ENCODE measurements around the gene ADAM22.

The ADAM22 gene

DNA sequence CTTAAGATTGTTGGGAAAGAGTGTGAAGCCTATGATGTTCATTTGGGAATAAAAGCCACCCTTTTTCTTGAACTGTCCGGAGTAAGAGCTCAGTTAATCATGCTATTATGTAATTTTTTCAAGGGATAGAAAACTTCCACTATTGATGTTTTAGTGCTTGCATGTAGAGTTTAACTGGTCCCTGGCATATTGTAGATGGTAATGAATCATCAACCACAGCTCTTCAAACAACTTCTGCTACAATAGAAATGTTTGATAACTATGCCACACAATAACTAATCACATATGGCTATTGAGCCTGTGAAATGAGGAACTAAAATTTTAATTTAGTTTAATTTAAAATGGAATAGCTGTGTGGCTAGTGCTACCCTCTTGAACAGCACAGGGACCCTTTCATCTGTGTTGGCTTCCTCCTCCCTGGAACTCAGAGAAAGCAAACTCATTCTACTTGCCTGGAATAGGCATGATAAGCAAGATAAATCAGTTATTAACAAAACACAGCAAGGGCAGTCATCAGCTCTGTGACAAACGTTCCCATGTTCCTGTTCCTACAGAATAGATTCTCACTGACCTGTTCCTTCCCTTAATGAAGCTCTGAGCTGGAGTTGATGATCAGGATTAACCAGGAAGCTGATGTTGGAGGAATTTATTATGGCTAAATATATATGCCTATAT, 290.7 kb downstream of the ADAM22 start:
- H4K20me1 ChIP-seq (ENCODE audit: insufficient read depth, low read length) = no peaks in the 10 kb centered on the region
- peaks cover 8% of the 10 kb centered on the region for H3K79me2 ChIP-seq (ENCODE audit: low read length)
- no peak overlapping the region for H3K9ac ChIP-seq (ENCODE audit: low read length)
- H3K4me1 ChIP-seq (ENCODE audit: low read length) = peaks cover 5% of the 10 kb centered on the region
- H3K36me3 ChIP-seq (replicated peaks; ENCODE audit: low read depth, low read length) = no peaks in the 10 kb centered on the region
- no peak overlapping the region for H3K27ac ChIP-seq (ENCODE audit: low read length)
- no peak overlapping the region for H3K4me2 ChIP-seq (ENCODE audit: low read length)
- H3K4me3 ChIP-seq (ENCODE audit: low read length) = no peak overlapping the region
- H3K27me3 ChIP-seq (ENCODE audit: low read depth, low read length) = no peaks in the 10 kb centered on the region
- TF ChIP-seq, protein P1, sequence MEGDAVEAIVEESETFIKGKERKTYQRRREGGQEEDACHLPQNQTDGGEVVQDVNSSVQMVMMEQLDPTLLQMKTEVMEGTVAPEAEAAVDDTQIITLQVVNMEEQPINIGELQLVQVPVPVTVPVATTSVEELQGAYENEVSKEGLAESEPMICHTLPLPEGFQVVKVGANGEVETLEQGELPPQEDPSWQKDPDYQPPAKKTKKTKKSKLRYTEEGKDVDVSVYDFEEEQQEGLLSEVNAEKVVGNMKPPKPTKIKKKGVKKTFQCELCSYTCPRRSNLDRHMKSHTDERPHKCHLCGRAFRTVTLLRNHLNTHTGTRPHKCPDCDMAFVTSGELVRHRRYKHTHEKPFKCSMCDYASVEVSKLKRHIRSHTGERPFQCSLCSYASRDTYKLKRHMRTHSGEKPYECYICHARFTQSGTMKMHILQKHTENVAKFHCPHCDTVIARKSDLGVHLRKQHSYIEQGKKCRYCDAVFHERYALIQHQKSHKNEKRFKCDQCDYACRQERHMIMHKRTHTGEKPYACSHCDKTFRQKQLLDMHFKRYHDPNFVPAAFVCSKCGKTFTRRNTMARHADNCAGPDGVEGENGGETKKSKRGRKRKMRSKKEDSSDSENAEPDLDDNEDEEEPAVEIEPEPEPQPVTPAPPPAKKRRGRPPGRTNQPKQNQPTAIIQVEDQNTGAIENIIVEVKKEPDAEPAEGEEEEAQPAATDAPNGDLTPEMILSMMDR (IDR thresholded peaks at IDR 0.05; ENCODE audit: low read depth, low read length) = no peak
- no peak for TF ChIP-seq EZH2phosphoT487 (IDR thresholded peaks at IDR 0.05; ENCODE audit: low read depth)
- no peak overlapping the region for H2AFZ ChIP-seq (ENCODE audit: low read depth, low read length)
- H3K9me3 ChIP-seq (ENCODE audit: insufficient read depth, low read length) = peaks cover 5% of the 10 kb centered on the region; the same call in 1 of the 2 replicates

DNA sequence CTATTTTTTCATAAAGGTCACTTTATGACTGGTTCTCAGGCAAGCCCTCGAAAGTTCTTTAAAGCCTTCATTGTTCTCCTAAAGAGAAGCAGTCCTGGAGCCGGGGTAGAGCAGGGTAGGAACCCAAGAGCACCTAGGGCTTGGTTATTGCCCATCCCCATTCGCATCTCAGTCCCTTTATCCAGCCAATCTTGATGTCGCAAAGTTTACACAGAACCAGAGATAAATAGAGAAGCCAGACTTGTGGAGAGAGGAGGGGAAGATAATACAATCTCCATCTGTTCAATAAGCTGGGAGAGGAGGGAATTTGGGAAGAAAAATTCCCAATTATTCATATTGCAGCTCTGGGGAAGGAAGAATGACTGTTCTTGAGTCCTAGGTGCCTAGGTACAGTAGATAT, 292.1 kb downstream of the ADAM22 start:
- Histone ChIP-seq H3K27ac (ENCODE audit: low read length) (no peak overlapping the region), H3K9me3 (ENCODE audit: insufficient read depth, low read length) (peaks cover 5% of the 10 kb centered on the region; the same call in 1 of the 2 replicates), H2AFZ (ENCODE audit: low read depth, low read length) (no peak overlapping the region), H3K9ac (ENCODE audit: low read length) (no peak overlapping the region), H3K4me2 (ENCODE audit: low read length) (no peak overlapping the region), H3K4me3 (ENCODE audit: low read length) (no peak overlapping the region), H3K79me2 (ENCODE audit: low read length) (no peaks in the 10 kb centered on the region), H3K36me3 (replicated peaks; ENCODE audit: low read depth, low read length) (no peaks in the 10 kb centered on the region), H3K27me3 (ENCODE audit: low read depth, low read length) (no peaks in the 10 kb centered on the region), H3K4me1 (ENCODE audit: low read length) (peaks cover under 1% of the 10 kb centered on the region; the same call in 1 of the 2 replicates), H4K20me1 (ENCODE audit: insufficient read depth, low read length) (no peaks in the 10 kb centered on the region)
- no peak for TF ChIP-seq EZH2phosphoT487 (IDR thresholded peaks at IDR 0.05; ENCODE audit: low read depth)
- TF ChIP-seq, protein P1 (IDR thresholded peaks at IDR 0.05; ENCODE audit: low read depth, low read length) = no peak

DNA sequence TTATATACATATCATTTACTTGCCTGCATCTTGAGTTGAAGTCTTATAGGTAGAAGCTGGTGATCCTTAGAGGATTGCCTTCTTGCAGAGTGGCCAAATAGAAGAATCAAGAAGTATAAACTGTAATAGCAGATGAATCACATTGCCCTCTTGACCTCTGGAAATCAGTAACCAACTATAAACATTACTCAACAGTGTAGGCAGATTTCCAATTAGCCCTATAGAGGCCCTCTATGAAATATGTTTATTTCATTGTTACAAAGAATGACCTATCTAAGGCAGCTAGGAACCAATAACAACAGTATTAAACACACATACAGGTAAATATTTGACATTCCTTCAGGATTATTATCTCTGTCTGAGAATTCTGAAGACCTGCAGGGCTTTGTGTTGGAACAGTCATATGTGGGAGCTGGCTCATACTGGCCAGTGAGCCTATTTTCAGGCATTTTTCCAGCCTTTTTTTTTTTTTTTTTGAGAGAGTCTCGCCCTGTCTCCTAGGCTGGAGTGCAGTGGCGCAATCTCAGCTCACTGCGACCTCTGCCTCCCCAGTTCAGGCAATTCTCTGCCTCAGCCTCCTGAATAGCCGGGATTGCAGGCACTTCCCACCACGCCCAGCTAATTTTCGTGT, 292.9 kb downstream of the ADAM22 start:
- no peak for TF ChIP-seq EZH2phosphoT487 (IDR thresholded peaks at IDR 0.05; ENCODE audit: low read depth)
- TF ChIP-seq, protein P1 (IDR thresholded peaks at IDR 0.05; ENCODE audit: low read depth, low read length) = no peak
- Histone ChIP-seq H3K36me3 (replicated peaks; ENCODE audit: low read depth, low read length) (no peaks in the 10 kb centered on the region), H3K4me3 (ENCODE audit: low read length) (no peak overlapping the region), H3K9me3 (ENCODE audit: insufficient read depth, low read length) (peaks cover 5% of the 10 kb centered on the region; the same call in 1 of the 2 replicates), H3K27ac (ENCODE audit: low read length) (no peak overlapping the region), H2AFZ (ENCODE audit: low read depth, low read length) (no peak overlapping the region), H3K27me3 (ENCODE audit: low read depth, low read length) (no peaks in the 10 kb centered on the region), H3K4me1 (ENCODE audit: low read length) (no peaks in the 10 kb centered on the region), H3K79me2 (ENCODE audit: low read length) (no peaks in the 10 kb centered on the region), H4K20me1 (ENCODE audit: insufficient read depth, low read length) (no peaks in the 10 kb centered on the region), H3K9ac (ENCODE audit: low read length) (no peak overlapping the region), H3K4me2 (ENCODE audit: low read length) (no peak overlapping the region)

DNA sequence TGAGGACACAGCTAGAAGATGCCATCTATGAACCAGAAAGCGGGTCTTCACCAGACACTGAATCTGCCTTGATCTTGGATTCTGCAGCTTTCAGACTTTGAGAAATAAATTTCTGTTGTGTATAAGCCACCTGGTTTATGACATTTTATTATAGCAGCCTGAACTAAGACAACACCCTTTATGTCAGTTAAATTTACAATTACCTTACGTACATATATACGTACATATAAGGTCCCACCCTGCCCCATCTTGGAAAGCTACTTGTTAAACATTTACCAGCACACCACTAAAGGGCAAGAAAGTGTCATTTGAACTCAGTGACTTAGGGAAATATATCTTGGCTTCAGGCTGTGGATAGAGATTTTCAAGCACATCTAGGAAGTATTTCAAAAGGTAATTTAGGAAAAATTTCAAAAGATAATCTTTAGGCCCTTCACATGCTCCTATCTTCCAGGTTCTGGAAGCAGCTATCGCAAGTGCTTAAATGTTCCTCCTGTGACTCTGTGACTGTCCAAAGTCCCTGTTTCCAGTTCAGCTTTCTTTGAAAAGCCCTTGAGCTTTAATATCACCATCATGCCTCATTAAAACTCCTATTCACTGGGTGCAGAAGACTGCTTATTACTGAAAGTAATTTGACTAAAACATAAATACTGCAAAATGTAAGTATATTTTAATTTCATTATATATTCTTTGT, 295.4 kb downstream of the ADAM22 start:
- TF ChIP-seq, protein P1 (IDR thresholded peaks at IDR 0.05; ENCODE audit: low read depth, low read length) = no peak
- no peak for TF ChIP-seq EZH2phosphoT487 (IDR thresholded peaks at IDR 0.05; ENCODE audit: low read depth)
- Histone ChIP-seq H3K4me1 (ENCODE audit: low read length) (no peaks in the 10 kb centered on the region), H3K79me2 (ENCODE audit: low read length) (no peaks in the 10 kb centered on the region), H3K9me3 (ENCODE audit: insufficient read depth, low read length) (peaks cover 5% of the 10 kb centered on the region; the same call in 1 of the 2 replicates), H3K4me3 (ENCODE audit: low read length) (no peak overlapping the region), H3K27me3 (ENCODE audit: low read depth, low read length) (no peaks in the 10 kb centered on the region), H3K27ac (ENCODE audit: low read length) (no peak overlapping the region), H3K4me2 (ENCODE audit: low read length) (no peak overlapping the region), H4K20me1 (ENCODE audit: insufficient read depth, low read length) (no peaks in the 10 kb centered on the region), H2AFZ (ENCODE audit: low read depth, low read length) (no peak overlapping the region), H3K36me3 (replicated peaks; ENCODE audit: low read depth, low read length) (no peaks in the 10 kb centered on the region), H3K9ac (ENCODE audit: low read length) (no peak overlapping the region)

Measured in OCI-LY3 (cell line).